ENCODE results near the gene AUTS2. TPM values are rescaled to one million over a fixed set of nuclear protein-coding genes. Genes with fewer than 3 reads are reported as not detected.
A peak's percentile ranks its signal among the peaks of the same experiment; 100 is the strongest.

AUTS2 gene
- total RNA-seq, 1 donor from 2014 or later, result 94.1 TPM

DNA sequence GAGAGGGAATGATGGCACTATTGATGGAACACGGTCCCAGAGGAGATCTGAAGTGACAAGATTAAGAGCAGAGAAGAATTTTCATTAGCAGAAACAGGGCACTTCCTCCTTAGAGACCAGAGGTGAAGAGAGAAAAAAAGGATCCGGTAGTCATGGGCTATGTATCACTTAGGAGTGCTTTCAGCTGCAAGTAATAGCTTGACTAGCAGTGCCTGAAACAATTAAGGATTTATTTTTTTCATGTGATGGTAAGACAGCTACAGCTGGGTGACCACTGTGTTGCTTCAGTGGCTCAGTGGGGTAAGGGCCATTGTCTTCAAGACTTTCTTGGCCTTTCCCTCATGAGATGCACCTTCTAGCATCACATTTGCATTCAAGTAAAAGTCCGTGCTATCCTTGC lies 1018.5 kb downstream of the AUTS2 start:
- Mint-ChIP-seq H3K27me3 (peaks cover 25% of the 10 kb centered on the region), H3K4me3 (no peak overlapping the region), H3K27ac (no peak overlapping the region), H3K36me3 (peaks cover 5% of the 10 kb centered on the region), H3K9me3 (peaks cover 4% of the 10 kb centered on the region), H3K4me1 (ENCODE audit: unreplicated experiment) (peaks cover 52% of the 10 kb centered on the region)
- no peak for DNase-seq (ENCODE audit: extremely low spot score, unreplicated experiment)
- TF ChIP-seq, protein P1, sequence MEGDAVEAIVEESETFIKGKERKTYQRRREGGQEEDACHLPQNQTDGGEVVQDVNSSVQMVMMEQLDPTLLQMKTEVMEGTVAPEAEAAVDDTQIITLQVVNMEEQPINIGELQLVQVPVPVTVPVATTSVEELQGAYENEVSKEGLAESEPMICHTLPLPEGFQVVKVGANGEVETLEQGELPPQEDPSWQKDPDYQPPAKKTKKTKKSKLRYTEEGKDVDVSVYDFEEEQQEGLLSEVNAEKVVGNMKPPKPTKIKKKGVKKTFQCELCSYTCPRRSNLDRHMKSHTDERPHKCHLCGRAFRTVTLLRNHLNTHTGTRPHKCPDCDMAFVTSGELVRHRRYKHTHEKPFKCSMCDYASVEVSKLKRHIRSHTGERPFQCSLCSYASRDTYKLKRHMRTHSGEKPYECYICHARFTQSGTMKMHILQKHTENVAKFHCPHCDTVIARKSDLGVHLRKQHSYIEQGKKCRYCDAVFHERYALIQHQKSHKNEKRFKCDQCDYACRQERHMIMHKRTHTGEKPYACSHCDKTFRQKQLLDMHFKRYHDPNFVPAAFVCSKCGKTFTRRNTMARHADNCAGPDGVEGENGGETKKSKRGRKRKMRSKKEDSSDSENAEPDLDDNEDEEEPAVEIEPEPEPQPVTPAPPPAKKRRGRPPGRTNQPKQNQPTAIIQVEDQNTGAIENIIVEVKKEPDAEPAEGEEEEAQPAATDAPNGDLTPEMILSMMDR (conservative IDR thresholded peaks at IDR 0.05), result no peak

DNA sequence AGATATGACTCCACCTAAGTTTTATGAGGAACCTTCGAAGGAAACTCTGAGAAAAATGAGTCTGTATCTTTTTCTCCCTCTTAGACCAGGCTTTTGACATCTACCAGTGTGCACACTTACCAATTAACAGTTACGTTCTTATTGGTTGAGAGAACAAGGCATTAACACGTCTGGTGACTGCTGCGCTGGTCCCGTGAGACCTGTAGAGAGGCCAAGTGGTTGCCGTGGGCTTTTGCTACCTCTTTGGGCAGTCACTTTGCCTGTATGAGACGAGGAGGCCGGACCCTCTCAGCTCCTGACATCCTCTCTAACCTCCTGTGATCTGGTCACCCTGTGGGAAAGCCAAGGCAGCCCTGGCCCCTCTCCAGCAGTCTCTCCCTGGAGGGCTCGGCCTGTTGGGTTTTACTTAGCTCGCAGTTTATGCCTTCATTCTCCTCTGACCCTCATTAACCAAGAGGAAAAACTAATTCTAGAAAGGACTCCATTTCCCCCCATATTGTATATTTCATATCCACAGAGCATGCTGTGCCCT lies 1019.8 kb downstream of the AUTS2 start:
- Mint-ChIP-seq H3K4me1 (ENCODE audit: unreplicated experiment) (peaks cover 46% of the 10 kb centered on the region), H3K36me3 (peaks cover 5% of the 10 kb centered on the region), H3K9me3 (peaks cover 4% of the 10 kb centered on the region), H3K27ac (no peak overlapping the region), H3K27me3 (peaks cover 25% of the 10 kb centered on the region), H3K4me3 (peak overlapping the region; percentile 61)
- DNase-seq (ENCODE audit: extremely low spot score, unreplicated experiment), result no peak
- TF ChIP-seq, protein P1 (conservative IDR thresholded peaks at IDR 0.05), result no peak

DNA sequence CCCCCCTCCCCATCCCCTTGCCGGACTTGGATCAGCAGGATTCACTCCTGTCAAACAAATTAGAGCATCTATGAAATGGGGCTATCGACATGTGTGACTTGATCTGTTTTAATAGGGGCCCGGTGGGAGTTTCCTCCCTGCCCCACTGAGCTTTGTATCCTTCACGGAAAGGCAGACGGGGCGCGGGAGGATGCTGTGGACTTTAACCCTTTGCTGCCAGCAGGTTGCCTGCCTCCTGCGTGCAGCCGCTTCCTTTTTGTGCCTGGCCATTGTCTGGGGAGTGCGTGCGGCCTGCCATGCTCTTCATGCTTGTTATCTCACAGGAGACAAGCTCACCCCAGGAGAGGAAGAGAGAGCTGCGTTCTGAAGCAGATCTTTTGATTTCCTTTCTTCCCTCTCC lies 1020.9 kb downstream of the AUTS2 start:
- DNase-seq (ENCODE audit: extremely low spot score, unreplicated experiment), result no peak
- Mint-ChIP-seq H3K9me3 (peaks cover 4% of the 10 kb centered on the region), H3K36me3 (peaks cover 5% of the 10 kb centered on the region), H3K4me1 (ENCODE audit: unreplicated experiment) (peaks cover 38% of the 10 kb centered on the region), H3K27ac (no peak overlapping the region), H3K27me3 (peaks cover 27% of the 10 kb centered on the region), H3K4me3 (no peak overlapping the region)
- TF ChIP-seq, protein P1 (conservative IDR thresholded peaks at IDR 0.05), result no peak

DNA sequence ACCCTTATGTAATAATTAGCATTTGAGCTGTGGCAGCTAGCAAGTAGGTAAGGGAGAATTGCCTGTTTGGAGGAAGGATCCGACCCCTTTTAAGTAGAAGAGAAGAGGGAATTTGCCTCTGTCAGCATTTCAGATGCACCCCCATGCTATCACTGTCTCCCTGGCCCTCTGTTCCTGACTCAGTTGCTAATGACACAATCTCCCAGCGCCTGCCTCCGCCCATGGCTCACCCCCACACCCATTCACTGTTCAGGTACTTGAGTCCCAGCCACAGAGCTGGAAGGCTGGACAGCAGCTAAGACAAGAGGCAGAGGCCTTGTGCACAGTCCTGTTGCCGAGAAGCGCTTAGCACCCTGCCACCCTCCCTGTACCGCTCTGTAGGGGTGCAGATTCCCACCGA lies 1021.4 kb downstream of the AUTS2 start:
- no peak for DNase-seq (ENCODE audit: extremely low spot score, unreplicated experiment)
- Mint-ChIP-seq H3K27ac (no peak overlapping the region), H3K36me3 (peaks cover 5% of the 10 kb centered on the region), H3K4me1 (ENCODE audit: unreplicated experiment) (peaks cover 33% of the 10 kb centered on the region), H3K27me3 (peaks cover 27% of the 10 kb centered on the region), H3K9me3 (peaks cover 4% of the 10 kb centered on the region), H3K4me3 (no peak overlapping the region)
- TF ChIP-seq, protein P1 (conservative IDR thresholded peaks at IDR 0.05), result no peak

DNA sequence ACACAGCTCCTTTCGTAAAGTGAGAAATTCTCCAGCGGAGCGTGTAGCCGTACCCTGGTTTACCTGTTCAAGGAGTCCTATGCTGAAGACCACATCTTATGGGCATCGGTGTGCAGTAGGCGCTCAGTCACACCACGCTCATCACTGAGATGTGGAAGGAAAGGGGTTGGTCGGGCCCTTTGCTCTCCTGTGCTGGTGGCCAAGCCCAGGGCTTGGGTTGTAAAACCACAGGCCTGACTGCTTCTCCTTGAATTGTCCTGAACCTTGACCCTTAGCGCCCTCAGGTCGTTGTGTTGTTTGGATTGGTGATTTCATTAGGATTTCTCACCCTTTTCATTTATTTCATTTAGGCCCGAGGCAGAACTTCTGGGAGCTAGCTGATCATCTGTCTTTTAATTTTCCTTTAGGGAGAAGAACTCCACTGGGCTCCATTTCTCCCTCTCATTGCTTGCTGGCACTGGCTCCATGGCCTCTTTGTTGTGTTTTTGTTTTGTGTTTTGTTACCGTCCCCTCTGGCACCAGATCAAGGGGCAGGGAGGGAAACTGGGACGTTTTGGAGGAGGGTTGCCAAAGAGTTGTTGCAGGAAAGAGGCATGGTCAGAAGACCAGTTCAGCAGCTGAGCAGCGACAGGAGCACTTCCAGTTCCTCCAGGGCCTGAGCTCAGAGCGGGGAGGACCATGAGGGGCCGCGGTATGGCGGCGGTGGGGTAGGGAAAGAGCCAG lies 1022.2 kb downstream of the AUTS2 start:
- no peak overlapping the region for H3K27ac Mint-ChIP-seq
- H3K9me3 Mint-ChIP-seq, result peaks cover 4% of the 10 kb centered on the region
- peaks cover 23% of the 10 kb centered on the region for H3K27me3 Mint-ChIP-seq
- peaks cover 27% of the 10 kb centered on the region for H3K4me1 Mint-ChIP-seq (ENCODE audit: unreplicated experiment)
- DNase-seq (ENCODE audit: extremely low spot score, unreplicated experiment), result no peak
- H3K36me3 Mint-ChIP-seq, result peaks cover 10% of the 10 kb centered on the region
- H3K4me3 Mint-ChIP-seq, result peak overlapping the region; percentile 13
- TF ChIP-seq, protein P1 (conservative IDR thresholded peaks at IDR 0.05), result no peak
